ENCODE measurements around the gene CD44. TPM values are rescaled to one million over a fixed set of nuclear protein-coding genes. Genes with fewer than 3 reads are reported as not detected.
A peak's percentile ranks its signal among the peaks of the same experiment; 100 is the strongest.

CD44 gene
- total and polyA plus RNA-seq, 10 donors, result 60.9 to 521 (median 317) TPM

- H3K27ac ChIP-seq, result peak overlapping the region in 3 of 8 donors; percentile 45 to 91 (median 49)
- TF ChIP-seq, protein P1, sequence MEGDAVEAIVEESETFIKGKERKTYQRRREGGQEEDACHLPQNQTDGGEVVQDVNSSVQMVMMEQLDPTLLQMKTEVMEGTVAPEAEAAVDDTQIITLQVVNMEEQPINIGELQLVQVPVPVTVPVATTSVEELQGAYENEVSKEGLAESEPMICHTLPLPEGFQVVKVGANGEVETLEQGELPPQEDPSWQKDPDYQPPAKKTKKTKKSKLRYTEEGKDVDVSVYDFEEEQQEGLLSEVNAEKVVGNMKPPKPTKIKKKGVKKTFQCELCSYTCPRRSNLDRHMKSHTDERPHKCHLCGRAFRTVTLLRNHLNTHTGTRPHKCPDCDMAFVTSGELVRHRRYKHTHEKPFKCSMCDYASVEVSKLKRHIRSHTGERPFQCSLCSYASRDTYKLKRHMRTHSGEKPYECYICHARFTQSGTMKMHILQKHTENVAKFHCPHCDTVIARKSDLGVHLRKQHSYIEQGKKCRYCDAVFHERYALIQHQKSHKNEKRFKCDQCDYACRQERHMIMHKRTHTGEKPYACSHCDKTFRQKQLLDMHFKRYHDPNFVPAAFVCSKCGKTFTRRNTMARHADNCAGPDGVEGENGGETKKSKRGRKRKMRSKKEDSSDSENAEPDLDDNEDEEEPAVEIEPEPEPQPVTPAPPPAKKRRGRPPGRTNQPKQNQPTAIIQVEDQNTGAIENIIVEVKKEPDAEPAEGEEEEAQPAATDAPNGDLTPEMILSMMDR (IDR thresholded peaks at IDR 0.05 in 8 of 11, conservative IDR thresholded peaks at IDR 0.05 in 3 of 11), result no peak
- no peak for TF ChIP-seq POLR2AphosphoS5 (IDR thresholded peaks at IDR 0.05)
- TF ChIP-seq POLR2A (IDR thresholded peaks at IDR 0.05), result no peak
- H3K27me3 ChIP-seq (replicated peaks in 1 of 7), result no peaks in the 10 kb centered on the region
- peaks cover 5 to 91% (median 46%) of the 10 kb centered on the region in 6 donors for H3K36me3 ChIP-seq
- no peaks in the 10 kb centered on the region for H3K9me3 ChIP-seq
- intact Hi-C loops (cut with DNase I; ENCODE audit: low total_unique reads), result no loop called here
- no peak overlapping the region for H3K4me3 ChIP-seq
- peaks cover 18 to 73% (median 40%) of the 10 kb centered on the region in 6 donors for H3K4me1 ChIP-seq
- DNase-seq, result no peak
Observed at GRCh38 chr11:35215945-35216344, 77.0 kb downstream of the CD44 start.

- intact Hi-C loops (cut with DNase I; ENCODE audit: low total_unique reads), result no loop called here
- 35 to 67% (median 65%) methylated on average over 3 of the region's 3 CpGs for WGBS, 5 donors
- TF ChIP-seq POLR2A (IDR thresholded peaks at IDR 0.05), result no peak
- TF ChIP-seq, protein P1 (IDR thresholded peaks at IDR 0.05 in 8 of 11, conservative IDR thresholded peaks at IDR 0.05 in 3 of 11), result no peak
- TF ChIP-seq POLR2AphosphoS5 (IDR thresholded peaks at IDR 0.05), result no peak
- no peak overlapping the region for H3K4me3 ChIP-seq
- no peaks in the 10 kb centered on the region for H3K27me3 ChIP-seq (replicated peaks in 1 of 7)
- H3K36me3 ChIP-seq, result peaks cover 5 to 94% (median 58%) of the 10 kb centered on the region in 6 donors
- H3K4me1 ChIP-seq, result peaks cover 13 to 61% (median 29%) of the 10 kb centered on the region in 6 donors
- H3K27ac ChIP-seq, result peak overlapping the region in 6 of 8 donors; percentile 3 to 91 (median 43)
- no peaks in the 10 kb centered on the region for H3K9me3 ChIP-seq
- DNase-seq, result no peak
Observed at GRCh38 chr11:35216962-35217678, 78.1 kb downstream of the CD44 start.

DNA sequence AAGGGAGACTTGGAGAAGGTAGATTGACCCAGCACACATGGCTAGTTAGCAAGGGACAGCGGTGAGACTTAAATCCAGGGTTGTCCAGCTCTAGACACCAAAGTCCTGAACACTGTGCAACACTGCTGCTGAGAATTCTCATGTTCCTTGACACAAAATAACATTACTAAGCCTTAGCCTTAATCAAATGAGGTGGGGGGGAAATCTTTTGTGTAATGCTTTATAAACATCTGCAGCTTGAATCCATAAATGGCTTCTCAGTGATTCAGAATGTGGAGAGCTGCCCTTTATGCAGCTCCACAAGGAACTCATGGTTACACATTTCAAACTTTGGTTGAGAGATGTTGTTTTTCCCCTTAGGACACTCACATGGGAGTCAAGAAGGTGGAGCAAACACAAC, 80.0 kb downstream of the CD44 start:
- TF ChIP-seq POLR2AphosphoS5 (IDR thresholded peaks at IDR 0.05) (no peak), POLR2A (IDR thresholded peaks at IDR 0.05) (no peak)
- TF ChIP-seq, protein P1 (IDR thresholded peaks at IDR 0.05 in 8 of 11, conservative IDR thresholded peaks at IDR 0.05 in 3 of 11), result no peak
- Histone ChIP-seq H3K27me3 (replicated peaks in 1 of 7) (no peaks in the 10 kb centered on the region), H3K36me3 (peaks cover 5 to 97% (median 74%) of the 10 kb centered on the region in 6 donors), H3K4me3 (no peak overlapping the region), H3K9me3 (no peaks in the 10 kb centered on the region), H3K4me1 (peaks cover 0 to 42% (median 11%) of the 10 kb centered on the region in 6 donors), H3K27ac (peak overlapping the region in 1 of 8 donors; percentile 6)
- WGBS, 5 donors, result 92 to 100% (median 100%) methylated on average over 1 of the region's 1 CpG
- DNase-seq, result no peak
- intact Hi-C loops (cut with DNase I; ENCODE audit: low total_unique reads), result no loop called here

- peaks cover 3 to 100% (median 80%) of the 10 kb centered on the region in 6 donors for H3K36me3 ChIP-seq
- no peak overlapping the region for H3K27ac ChIP-seq
- peak in 1 of 3 donors; percentile 25 for TF ChIP-seq POLR2AphosphoS5 (IDR thresholded peaks at IDR 0.05)
- no peak for TF ChIP-seq POLR2A (IDR thresholded peaks at IDR 0.05)
- no peak for DNase-seq
- H3K9me3 ChIP-seq, result no peaks in the 10 kb centered on the region
- intact Hi-C loops (cut with DNase I; ENCODE audit: low total_unique reads), result no loop called here
- WGBS, 5 donors, result 76 to 83% (median 79%) methylated on average over 8 to 9 of the region's 9 CpGs
- H3K4me3 ChIP-seq, result no peak overlapping the region
- H3K4me1 ChIP-seq, result peaks cover 0 to 22% (median 8%) of the 10 kb centered on the region in 6 donors
- H3K27me3 ChIP-seq (replicated peaks in 1 of 7), result no peaks in the 10 kb centered on the region
Observed at GRCh38 chr11:35223371-35223796, 84.4 kb downstream of the CD44 start.
